Peyer's patch (tissue), 4 donors: ENCODE data around the gene PIR. TPM values are rescaled to one million over a fixed set of nuclear protein-coding genes. Genes with fewer than 3 reads are reported as not detected.
A peak's percentile ranks its signal among the peaks of the same experiment; 100 is the strongest.

ENCODE experiments used
- DNase-seq, 3 donors: peaks; one replicate each; pipeline ENCODE4 v3.0.0-alpha.2; 2017 to 2019
- H3K27ac ChIP-seq, 4 donors: fragments of 200-600 bp; sonication (generic); one replicate each; pipeline ENCODE4 v1.5.1; 2016 to 2019
- H3K27me3 ChIP-seq, 2 donors: fragments of 200-600 bp; sonication (generic); one replicate each; pipeline ENCODE4 v1.5.1; 2019
- H3K36me3 ChIP-seq, 3 donors: fragments of 200-600 bp; sonication (generic); one replicate each; pipeline ENCODE4 v1.5.1; 2016 to 2019
- H3K4me1 ChIP-seq, 4 donors: fragments of 200-600 bp; sonication (generic); one replicate each; pipeline ENCODE4 v1.5.1; 2016 to 2019
- H3K4me3 ChIP-seq, 4 donors: fragments of 200-600 bp; sonication (generic); 1 replicate in 3 of 4; 2 replicates in 1 of 4; pipeline ENCODE4 v1.5.1; 2016 to 2019; ENCODE audit warnings: mild to moderate bottlenecking in 1 of 4
- H3K9me3 ChIP-seq, 4 donors: fragments of 200-600 bp; sonication (generic); one replicate each; pipeline ENCODE4 v1.5.1; 2016 to 2019; ENCODE audit warnings: mild to moderate bottlenecking in 1 of 4
- POLR2A ChIP-seq, 2 donors: fragments of 450-650 bp; IDR thresholded peaks; one replicate each; pipeline ENCODE4 v1.5.1; 2017; ENCODE audit warnings: antibody characterized with exemption in 2 of 2, mild to moderate bottlenecking in 2 of 2, moderate library complexity in 2 of 2
- total RNA-seq, 4 donors: library from RNA; depleted of rRNA; stranded (reverse); fragments of >200 nt; gene quantifications; one replicate each; pipeline ENCODE4 v1.1.0, GENCODE V29; 2016
- TF ChIP-seq, protein P1 (sequence below), 6 experiments: fragments of 450-650 bp in 4 of 6; fragments of 200-600 bp in 2 of 6; sonication (generic) in 1 of 6; IDR thresholded peaks; one replicate each; pipeline ENCODE4 v1.5.1; 2017 to 2019; ENCODE audit warnings: antibody characterized with exemption in 6 of 6, mild to moderate bottlenecking in 3 of 6, moderate library complexity in 1 of 6

The PIR gene
- total RNA-seq: 10 to 100 TPM in 2 of 4 donors, 1 to 10 TPM in 2; 5.7 to 23.1 (median 15.8) TPM

DNA sequence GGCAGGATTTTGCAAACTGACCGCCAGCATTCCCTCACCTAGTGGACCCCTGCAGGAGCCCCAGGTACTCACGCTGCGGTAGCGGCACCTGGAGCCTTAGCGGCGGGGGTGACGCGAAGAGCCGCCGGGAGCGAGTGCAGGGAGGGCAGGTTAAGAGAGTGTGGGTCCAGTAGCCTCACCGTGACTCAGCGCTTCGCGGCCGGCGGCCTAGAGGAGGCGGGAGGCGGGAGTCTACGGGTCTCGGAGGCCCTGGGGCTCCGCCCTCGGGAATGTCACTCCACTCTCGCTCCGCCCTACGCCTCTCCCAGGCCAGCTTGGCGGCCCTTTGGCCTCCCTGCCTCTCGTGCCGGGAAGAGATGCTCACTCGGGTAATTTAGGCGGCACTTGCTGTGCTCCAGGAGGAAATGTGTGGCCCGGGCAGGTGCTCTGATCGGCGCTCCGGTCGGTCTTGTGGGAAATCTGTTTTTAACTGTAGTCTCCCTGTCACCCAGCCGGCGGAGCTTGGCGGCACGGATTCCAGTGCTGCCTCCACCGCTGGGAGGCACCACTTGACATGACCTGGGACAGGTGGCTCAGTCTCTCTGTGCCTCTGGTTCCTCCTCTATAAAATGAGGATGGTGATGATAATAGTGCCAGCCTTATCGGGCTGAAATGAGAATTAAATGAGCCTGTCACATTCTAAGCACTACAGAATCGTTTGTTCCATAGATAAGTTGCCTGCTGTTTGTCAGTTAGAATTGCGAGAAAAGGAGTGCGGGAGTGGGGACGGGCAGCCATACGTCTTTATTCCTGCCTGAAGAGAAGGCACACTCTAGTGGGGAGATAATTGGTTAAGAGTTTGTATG is at the start of gene PIR:
TSS of gene PIR (minus strand) at position 216 of the 845 bp plus-strand sequence. CDS start 2,076 bp downstream, outside the sequence.
- peak; percentile 43 to 91 (median 88) for DNase-seq
- Histone ChIP-seq H3K4me1 (no peaks in the 10 kb centered on the region), H3K4me3 (peak within 1 kb of the TSS; percentile 28 to 53 (median 40)), H3K27me3 (no peaks in the 10 kb centered on the region), H3K27ac (peak within 1 kb of the TSS in 3 of 4 donors; percentile 48 to 71 (median 63)), H3K9me3 (no peaks in the 10 kb centered on the region), H3K36me3 (no peaks in the 10 kb centered on the region)
- TF ChIP-seq, protein P1, sequence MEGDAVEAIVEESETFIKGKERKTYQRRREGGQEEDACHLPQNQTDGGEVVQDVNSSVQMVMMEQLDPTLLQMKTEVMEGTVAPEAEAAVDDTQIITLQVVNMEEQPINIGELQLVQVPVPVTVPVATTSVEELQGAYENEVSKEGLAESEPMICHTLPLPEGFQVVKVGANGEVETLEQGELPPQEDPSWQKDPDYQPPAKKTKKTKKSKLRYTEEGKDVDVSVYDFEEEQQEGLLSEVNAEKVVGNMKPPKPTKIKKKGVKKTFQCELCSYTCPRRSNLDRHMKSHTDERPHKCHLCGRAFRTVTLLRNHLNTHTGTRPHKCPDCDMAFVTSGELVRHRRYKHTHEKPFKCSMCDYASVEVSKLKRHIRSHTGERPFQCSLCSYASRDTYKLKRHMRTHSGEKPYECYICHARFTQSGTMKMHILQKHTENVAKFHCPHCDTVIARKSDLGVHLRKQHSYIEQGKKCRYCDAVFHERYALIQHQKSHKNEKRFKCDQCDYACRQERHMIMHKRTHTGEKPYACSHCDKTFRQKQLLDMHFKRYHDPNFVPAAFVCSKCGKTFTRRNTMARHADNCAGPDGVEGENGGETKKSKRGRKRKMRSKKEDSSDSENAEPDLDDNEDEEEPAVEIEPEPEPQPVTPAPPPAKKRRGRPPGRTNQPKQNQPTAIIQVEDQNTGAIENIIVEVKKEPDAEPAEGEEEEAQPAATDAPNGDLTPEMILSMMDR (IDR thresholded peaks at IDR 0.05): peak in 2 of 6 experiments; percentile 45 to 48
- TF ChIP-seq POLR2A (IDR thresholded peaks at IDR 0.05): peak in 1 of 2 donors; percentile 31

DNA sequence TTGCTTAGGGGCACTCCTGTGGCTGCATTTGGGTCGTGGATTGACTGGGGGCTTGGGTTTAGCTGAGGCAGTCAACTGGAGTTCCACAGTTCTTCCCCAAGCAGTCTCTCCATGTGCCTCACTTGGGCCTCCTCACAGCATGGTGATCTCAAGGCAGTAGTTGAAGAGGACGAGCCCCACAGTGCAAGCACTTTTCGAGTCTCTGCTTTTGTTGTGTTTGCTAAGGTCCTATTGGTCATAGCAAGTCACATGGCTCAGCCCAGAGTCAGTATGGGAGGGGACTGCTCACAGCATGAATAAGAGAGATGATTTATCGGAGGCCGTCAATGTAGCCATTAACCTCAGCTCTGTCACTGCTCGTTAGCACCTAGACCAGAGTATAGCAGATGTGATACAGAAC is 37.2 kb upstream of the PIR start:
- Histone ChIP-seq H3K4me3 (no peak overlapping the region), H3K9me3 (no peaks in the 10 kb centered on the region), H3K36me3 (no peaks in the 10 kb centered on the region), H3K27ac (no peak overlapping the region), H3K27me3 (no peaks in the 10 kb centered on the region), H3K4me1 (no peaks in the 10 kb centered on the region)
- no peak for DNase-seq
- TF ChIP-seq, protein P1 (IDR thresholded peaks at IDR 0.05): no peak
- TF ChIP-seq POLR2A (IDR thresholded peaks at IDR 0.05): no peak

DNA sequence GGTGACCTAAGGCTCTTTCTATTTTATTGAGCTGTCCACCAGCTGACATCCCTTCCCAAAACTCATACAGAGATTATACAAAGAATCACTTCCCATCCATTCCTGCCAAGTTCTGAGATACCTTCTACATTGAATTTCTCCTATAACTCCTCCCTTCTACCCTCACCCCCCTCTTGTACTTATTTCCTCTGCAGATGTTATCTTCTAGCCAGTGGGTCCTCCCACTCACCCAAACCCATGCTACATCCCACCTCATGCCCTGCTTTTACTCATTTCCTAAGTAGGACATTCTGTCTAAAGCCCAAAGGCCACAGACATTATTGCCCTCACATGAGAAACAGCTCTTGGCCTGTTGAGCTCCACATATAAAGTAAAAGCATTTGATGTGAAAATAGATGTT is 36.0 kb upstream of the PIR start:
- no peak for DNase-seq

DNA sequence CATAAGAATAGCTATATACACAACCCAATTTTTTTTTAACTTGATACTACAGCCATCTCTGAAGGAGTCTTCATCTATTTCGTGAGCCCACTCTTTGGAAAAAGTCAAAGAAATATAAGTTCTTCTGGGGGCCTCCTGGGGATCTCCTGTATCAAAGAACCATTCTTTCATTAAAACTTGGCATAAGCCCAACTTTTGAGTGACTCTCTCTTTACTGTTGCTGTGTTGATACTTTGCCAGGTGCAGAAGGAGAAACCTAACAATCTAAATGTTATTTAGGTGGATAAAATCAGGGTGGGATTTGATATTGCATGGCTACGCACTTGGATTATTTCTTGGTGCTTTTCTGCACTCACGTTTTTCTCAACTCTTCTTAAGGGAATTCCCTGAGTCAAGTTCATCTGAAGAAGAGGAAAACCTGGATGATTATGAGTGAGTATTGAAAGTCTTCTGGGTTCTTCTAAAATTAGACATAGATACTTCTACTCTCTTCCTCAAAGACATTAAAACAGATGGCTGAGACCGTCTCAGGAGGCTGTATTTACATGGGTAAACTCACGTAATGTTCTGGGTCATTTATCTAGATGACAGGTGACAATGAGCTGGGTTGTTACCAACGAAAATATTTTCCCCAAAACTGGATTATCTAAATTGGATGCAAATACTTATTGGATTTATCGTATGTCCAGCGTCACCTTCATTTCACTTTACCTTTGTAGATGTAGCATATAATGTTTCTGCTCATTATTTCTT is 32.7 kb upstream of the PIR start:
- no peak overlapping the region for H3K27ac ChIP-seq
- no peaks in the 10 kb centered on the region for H3K36me3 ChIP-seq
- H3K9me3 ChIP-seq: no peaks in the 10 kb centered on the region
- TF ChIP-seq, protein P1 (IDR thresholded peaks at IDR 0.05): no peak
- no peak for TF ChIP-seq POLR2A (IDR thresholded peaks at IDR 0.05)
- no peaks in the 10 kb centered on the region for H3K27me3 ChIP-seq
- H3K4me1 ChIP-seq: no peaks in the 10 kb centered on the region
- DNase-seq: no peak
- H3K4me3 ChIP-seq: no peak overlapping the region

More for the DNA sequence above, 36.0 kb upstream of the PIR start:
- Histone ChIP-seq H3K27ac (no peak overlapping the region), H3K4me1 (no peaks in the 10 kb centered on the region), H3K9me3 (no peaks in the 10 kb centered on the region), H3K4me3 (no peak overlapping the region), H3K36me3 (no peaks in the 10 kb centered on the region), H3K27me3 (no peaks in the 10 kb centered on the region)
- TF ChIP-seq, protein P1 (IDR thresholded peaks at IDR 0.05): no peak
- TF ChIP-seq POLR2A (IDR thresholded peaks at IDR 0.05): no peak

DNA sequence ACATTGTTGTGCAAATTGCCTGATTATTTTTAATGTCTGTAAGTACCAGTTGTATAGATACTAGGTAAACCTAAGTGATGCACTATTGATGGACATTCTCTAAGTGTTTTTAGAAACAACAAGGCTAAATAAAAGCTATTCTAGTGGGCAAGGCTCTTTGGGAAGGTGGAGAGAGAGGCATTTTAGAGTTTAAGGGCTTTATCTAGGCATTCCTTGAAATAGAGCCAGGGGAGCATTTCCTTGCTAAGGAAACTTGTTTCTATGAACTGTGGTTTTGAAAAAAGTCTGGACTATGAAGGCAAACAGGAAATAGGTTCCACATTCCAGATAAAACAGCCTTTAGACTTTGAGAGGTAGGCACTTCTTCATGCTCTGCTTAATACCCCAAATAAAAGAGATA is 31.3 kb upstream of the PIR start:
- no peak for DNase-seq
- H3K4me3 ChIP-seq: no peak overlapping the region

More for the DNA sequence above, 31.3 kb upstream of the PIR start:
- Histone ChIP-seq H3K27me3 (no peaks in the 10 kb centered on the region), H3K36me3 (no peaks in the 10 kb centered on the region), H3K4me1 (no peaks in the 10 kb centered on the region), H3K27ac (no peak overlapping the region), H3K9me3 (no peaks in the 10 kb centered on the region)
- TF ChIP-seq, protein P1 (IDR thresholded peaks at IDR 0.05): no peak
- no peak for TF ChIP-seq POLR2A (IDR thresholded peaks at IDR 0.05)
